Parathyroid adenoma (tissue), 2 donors: Measurements from ENCODE around the gene TIAM2.

Source experiments
- H2AFZ ChIP-seq: fragments of 300-600 bp; sonication (generic); one replicate; pipeline ENCODE4 v1.7.0; 2017; ENCODE audit warnings: antibody characterized with exemption, mild to moderate bottlenecking
- H3K27ac ChIP-seq: fragments of 300-600 bp; sonication (generic); one replicate; pipeline ENCODE4 v1.7.0; 2017
- H3K27me3 ChIP-seq: fragments of 300-600 bp; sonication (generic); one replicate; pipeline ENCODE4 v1.7.0; 2017; ENCODE audit warnings: low read length; ENCODE audit not compliant: control insufficient read depth, insufficient read depth
- H3K36me3 ChIP-seq: fragments of 300-600 bp; sonication (generic); one replicate; pipeline ENCODE4 v1.7.0; 2017; ENCODE audit warnings: low read length; ENCODE audit not compliant: control insufficient read depth, insufficient read depth
- H3K4me1 ChIP-seq: fragments of 300-600 bp; sonication (generic); one replicate; pipeline ENCODE4 v1.7.0; 2017; ENCODE audit warnings: control low read depth
- H3K4me2 ChIP-seq: fragments of 300-600 bp; sonication (generic); one replicate; pipeline ENCODE4 v1.7.0; 2017; ENCODE audit warnings: low read length
- H3K4me3 ChIP-seq: fragments of 300-600 bp; sonication (generic); one replicate; pipeline ENCODE4 v1.7.0; 2017; ENCODE audit warnings: low read depth, low read length
- H3K79me2 ChIP-seq: fragments of 300-600 bp; sonication (generic); one replicate; pipeline ENCODE4 v1.7.0; 2017; ENCODE audit warnings: control low read depth
- H3K9ac ChIP-seq: fragments of 300-600 bp; sonication (generic); one replicate; pipeline ENCODE4 v1.7.0; 2017; ENCODE audit warnings: mild to moderate bottlenecking
- H3K9me3 ChIP-seq: fragments of 300-600 bp; sonication (generic); one replicate; pipeline ENCODE4 v1.7.0; 2017; ENCODE audit warnings: low read length; ENCODE audit not compliant: control insufficient read depth
- TF ChIP-seq, protein P1 (sequence below): fragments of 300-600 bp; sonication (generic); IDR thresholded peaks from one replicate; pipeline ENCODE4 v1.7.0; 2017; ENCODE audit warnings: antibody characterized with exemption, mild to moderate bottlenecking
- donor health status: primary hyperparathyroidism.

The TIAM2 gene

DNA sequence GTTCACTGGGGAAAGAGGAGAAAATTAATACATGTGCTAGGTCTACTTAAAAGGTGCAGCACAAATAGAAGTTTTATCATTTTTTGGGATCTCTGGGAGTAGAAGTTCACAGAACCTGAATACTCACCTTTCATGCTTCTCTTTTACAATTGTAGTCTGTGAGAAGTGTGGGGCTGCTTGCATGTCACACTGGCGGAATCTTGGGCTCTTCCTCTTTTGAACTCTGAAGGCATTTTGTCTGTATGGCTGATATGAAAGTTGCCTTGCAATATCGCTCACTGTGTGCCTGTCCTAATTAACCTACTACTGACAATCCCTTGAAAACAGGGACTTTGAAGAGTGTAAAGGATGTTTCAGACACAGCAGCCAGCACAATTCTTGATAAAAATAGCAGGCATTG lies 202.8 kb downstream of the TIAM2 start:
- no peaks in the 10 kb centered on the region for H3K79me2 ChIP-seq

DNA sequence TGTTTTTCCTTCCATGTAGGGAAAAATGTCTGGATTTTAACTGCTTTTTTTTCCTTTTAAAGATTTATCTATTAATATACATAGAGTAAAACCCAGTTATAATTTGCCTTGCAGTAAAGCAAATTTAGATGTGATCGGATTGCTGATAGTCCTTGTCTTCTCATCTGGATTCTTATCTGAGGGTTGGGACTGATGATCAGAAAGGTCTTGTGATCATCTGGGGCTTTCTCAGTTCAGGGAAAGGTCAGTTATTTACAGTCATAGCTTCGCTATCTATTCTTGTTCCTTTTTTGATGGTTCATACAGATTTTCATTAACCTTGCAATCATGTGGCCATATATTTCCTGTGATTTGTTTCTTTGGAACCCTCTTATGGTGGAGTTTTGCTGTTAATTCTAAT lies 204.9 kb downstream of the TIAM2 start:
- Histone ChIP-seq H3K9me3 (no peaks in the 10 kb centered on the region), H3K4me3 (no peak overlapping the region), H3K79me2 (no peaks in the 10 kb centered on the region), H3K4me1 (no peaks in the 10 kb centered on the region), H3K36me3 (no peaks in the 10 kb centered on the region), H3K9ac (no peak overlapping the region), H3K27ac (no peak overlapping the region), H3K27me3 (no peaks in the 10 kb centered on the region), H3K4me2 (no peak overlapping the region), H2AFZ (no peak overlapping the region)
- TF ChIP-seq, protein P1, sequence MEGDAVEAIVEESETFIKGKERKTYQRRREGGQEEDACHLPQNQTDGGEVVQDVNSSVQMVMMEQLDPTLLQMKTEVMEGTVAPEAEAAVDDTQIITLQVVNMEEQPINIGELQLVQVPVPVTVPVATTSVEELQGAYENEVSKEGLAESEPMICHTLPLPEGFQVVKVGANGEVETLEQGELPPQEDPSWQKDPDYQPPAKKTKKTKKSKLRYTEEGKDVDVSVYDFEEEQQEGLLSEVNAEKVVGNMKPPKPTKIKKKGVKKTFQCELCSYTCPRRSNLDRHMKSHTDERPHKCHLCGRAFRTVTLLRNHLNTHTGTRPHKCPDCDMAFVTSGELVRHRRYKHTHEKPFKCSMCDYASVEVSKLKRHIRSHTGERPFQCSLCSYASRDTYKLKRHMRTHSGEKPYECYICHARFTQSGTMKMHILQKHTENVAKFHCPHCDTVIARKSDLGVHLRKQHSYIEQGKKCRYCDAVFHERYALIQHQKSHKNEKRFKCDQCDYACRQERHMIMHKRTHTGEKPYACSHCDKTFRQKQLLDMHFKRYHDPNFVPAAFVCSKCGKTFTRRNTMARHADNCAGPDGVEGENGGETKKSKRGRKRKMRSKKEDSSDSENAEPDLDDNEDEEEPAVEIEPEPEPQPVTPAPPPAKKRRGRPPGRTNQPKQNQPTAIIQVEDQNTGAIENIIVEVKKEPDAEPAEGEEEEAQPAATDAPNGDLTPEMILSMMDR, result no peak

More for the DNA sequence above, 202.8 kb downstream of the TIAM2 start:
- TF ChIP-seq, protein P1, result no peak
- no peak overlapping the region for H2AFZ ChIP-seq
- no peaks in the 10 kb centered on the region for H3K27me3 ChIP-seq
- H3K4me1 ChIP-seq, result no peaks in the 10 kb centered on the region
- H3K9ac ChIP-seq, result no peak overlapping the region
- H3K9me3 ChIP-seq, result no peaks in the 10 kb centered on the region
- no peak overlapping the region for H3K27ac ChIP-seq
- H3K4me3 ChIP-seq, result no peak overlapping the region
- no peak overlapping the region for H3K4me2 ChIP-seq
- H3K36me3 ChIP-seq, result no peaks in the 10 kb centered on the region

DNA sequence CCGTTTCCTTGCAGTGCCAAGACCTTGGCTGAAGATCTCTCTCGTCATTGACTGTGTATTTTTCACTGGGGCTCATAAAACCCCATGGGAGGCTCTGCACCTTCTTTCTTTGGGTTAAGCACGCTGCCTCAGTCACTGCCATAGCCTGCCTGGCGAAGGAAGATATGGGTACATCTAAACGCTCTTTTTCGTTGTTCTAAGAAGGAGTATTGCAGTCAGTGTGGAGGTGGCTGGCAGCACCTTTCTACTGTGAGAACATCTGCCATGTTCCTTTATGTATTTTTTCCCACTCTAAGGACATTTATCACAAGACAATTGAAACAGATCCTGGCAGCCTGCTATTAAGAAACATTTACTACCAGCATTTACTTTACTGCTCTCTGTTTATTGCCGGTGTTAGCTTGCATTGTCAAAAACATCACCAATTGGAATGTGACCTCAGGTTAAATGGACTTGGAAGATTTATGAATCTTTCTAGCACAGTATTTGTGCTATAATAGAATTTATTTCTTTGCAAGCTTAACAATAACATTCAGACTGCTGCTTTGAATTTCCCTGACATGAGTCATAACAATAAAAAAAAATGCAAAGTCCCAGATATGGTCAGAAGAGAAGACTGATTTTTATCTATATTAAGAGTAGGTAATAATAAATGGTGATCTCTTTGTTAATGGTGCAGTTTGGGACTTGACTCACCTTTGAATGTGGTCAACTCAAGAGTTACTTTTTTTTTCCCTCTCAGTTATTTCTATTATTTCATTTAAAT lies 206.5 kb downstream of the TIAM2 start:
- TF ChIP-seq, protein P1, result no peak
- Histone ChIP-seq H3K79me2 (no peaks in the 10 kb centered on the region), H3K9me3 (no peaks in the 10 kb centered on the region), H3K4me3 (no peak overlapping the region), H2AFZ (no peak overlapping the region), H3K36me3 (no peaks in the 10 kb centered on the region), H3K4me1 (no peaks in the 10 kb centered on the region), H3K9ac (no peak overlapping the region), H3K27ac (no peak overlapping the region), H3K27me3 (no peaks in the 10 kb centered on the region), H3K4me2 (no peak overlapping the region)

DNA sequence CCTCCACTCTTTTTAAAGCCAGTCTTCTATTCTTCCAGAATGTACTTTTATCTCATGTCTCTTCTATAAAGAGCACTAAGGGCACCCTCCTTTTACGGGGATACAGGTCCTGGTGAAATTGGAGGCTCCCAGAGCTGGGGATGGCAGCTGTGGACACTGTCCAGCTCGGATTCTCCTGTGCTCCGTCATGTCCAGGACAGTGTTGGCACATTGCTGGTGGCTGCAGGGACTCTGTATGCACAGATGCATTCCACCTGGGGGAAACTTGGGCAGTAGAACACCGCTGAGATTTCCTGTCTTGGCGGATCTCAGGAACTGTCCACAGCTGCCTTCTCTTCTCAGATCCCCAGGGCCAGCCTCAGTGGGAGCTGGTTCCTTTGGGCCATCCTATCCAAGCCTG lies 212.1 kb downstream of the TIAM2 start:
- no peaks in the 10 kb centered on the region for H3K4me1 ChIP-seq
- no peaks in the 10 kb centered on the region for H3K27me3 ChIP-seq
- no peak overlapping the region for H3K4me2 ChIP-seq
- H3K36me3 ChIP-seq, result no peaks in the 10 kb centered on the region
- H3K4me3 ChIP-seq, result no peak overlapping the region
- H3K9me3 ChIP-seq, result no peaks in the 10 kb centered on the region
- no peak overlapping the region for H2AFZ ChIP-seq
- no peaks in the 10 kb centered on the region for H3K79me2 ChIP-seq
- TF ChIP-seq, protein P1, result no peak
- no peak overlapping the region for H3K9ac ChIP-seq
- no peak overlapping the region for H3K27ac ChIP-seq

DNA sequence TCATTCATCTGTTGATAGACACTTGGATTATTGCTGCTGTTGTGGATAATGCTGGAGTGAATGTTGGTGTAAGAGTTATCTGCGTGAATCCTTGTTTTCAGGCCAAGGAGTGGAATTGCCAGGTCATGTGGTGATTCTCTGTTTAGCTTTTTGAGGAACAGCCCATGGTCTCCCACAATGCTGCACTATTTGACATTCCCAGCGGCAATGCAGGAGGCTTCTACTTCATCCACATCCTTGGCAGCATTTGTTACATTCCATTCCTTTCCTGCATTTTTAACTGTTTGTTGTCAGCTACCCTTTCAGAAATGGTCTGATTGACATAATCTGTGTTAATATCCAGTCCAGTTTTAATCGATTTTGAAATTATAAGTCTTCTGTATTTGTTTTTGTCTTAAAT lies 217.0 kb downstream of the TIAM2 start:
- H3K4me3 ChIP-seq, result no peak overlapping the region
- H3K9ac ChIP-seq, result no peak overlapping the region
- H3K27ac ChIP-seq, result no peak overlapping the region
- H3K36me3 ChIP-seq, result no peaks in the 10 kb centered on the region
- TF ChIP-seq, protein P1, result no peak
- no peaks in the 10 kb centered on the region for H3K9me3 ChIP-seq
- no peaks in the 10 kb centered on the region for H3K79me2 ChIP-seq
- H2AFZ ChIP-seq, result no peak overlapping the region
- no peak overlapping the region for H3K4me2 ChIP-seq
- H3K27me3 ChIP-seq, result no peaks in the 10 kb centered on the region
- no peaks in the 10 kb centered on the region for H3K4me1 ChIP-seq
